Left ventricle myocardium inferior (tissue), 1 donor: ENCODE results near the gene FAM3D. TPM values are rescaled to one million over a fixed set of nuclear protein-coding genes. Genes with fewer than 3 reads are reported as not detected.

Experiments used
- DNase-seq: peaks from one replicate; pipeline ENCODE4 v3.0.0-alpha.2; 2020
- H3K27ac ChIP-seq: fragments of 200-600 bp; replicated peaks from 2 replicates; pipeline ENCODE4 v1.8.0; 2021
- H3K27me3 ChIP-seq: fragments of 200-600 bp; 2 replicates; pipeline ENCODE4 v1.8.0; 2021; ENCODE audit warnings: low read depth
- H3K36me3 ChIP-seq: fragments of 200-600 bp; 2 replicates; pipeline ENCODE4 v1.8.0; 2021
- H3K4me1 ChIP-seq: fragments of 200-600 bp; 2 replicates; pipeline ENCODE4 v1.8.0; 2021
- H3K4me3 ChIP-seq: fragments of 200-600 bp; 2 replicates; pipeline ENCODE4 v1.8.0; 2021; ENCODE audit warnings: mild to moderate bottlenecking, moderate library complexity
- H3K9me3 ChIP-seq: fragments of 200-600 bp; replicated peaks from 2 replicates; pipeline ENCODE4 v1.8.0; 2021
- CTCF ChIP-seq: fragments of 200-600 bp; IDR thresholded peaks from 2 replicates; pipeline ENCODE4 v1.8.0; 2021; ENCODE audit warnings: antibody characterized with exemption, mild to moderate bottlenecking, borderline replicate concordance
- intact Hi-C: fragments of 100-400 bp; cut with micrococcal nuclease; formaldehyde crosslinking; loops from one replicate; pipeline ENCODE4 v1.11.0; 2022
- total RNA-seq: library from RNA; stranded (reverse); fragmentation: NEBNext Ultra II Directional; extraction: Animal tissue kit (Norgen Biotek cat#: 25700); gene quantifications from one replicate; pipeline ENCODE4 v1.2.1, GENCODE V29; 2021
- donor health status: DM: no; HTN: yes; CAD: no; lungs with severe emphysema.

Gene FAM3D
- total RNA-seq, 1 donor from 2014 or later, result 0.16 TPM

GRCh38 chr3:58665405-58665804 is 1.2 kb downstream of the FAM3D start:
- Histone ChIP-seq H3K4me1 (no peaks in the 10 kb centered on the region), H3K27me3 (peaks cover 6% of the 10 kb centered on the region), H3K9me3 (no peaks in the 10 kb centered on the region), H3K4me3 (no peak overlapping the region), H3K36me3 (no peaks in the 10 kb centered on the region), H3K27ac (no peak overlapping the region)
- no peak for DNase-seq
- intact Hi-C loops, result no loop called here
- no peak for TF ChIP-seq CTCF

GRCh38 chr3:58664611-58665010 is 2.0 kb downstream of the FAM3D start:
- no peak for TF ChIP-seq CTCF
- H3K27ac ChIP-seq, result no peak overlapping the region

DNA sequence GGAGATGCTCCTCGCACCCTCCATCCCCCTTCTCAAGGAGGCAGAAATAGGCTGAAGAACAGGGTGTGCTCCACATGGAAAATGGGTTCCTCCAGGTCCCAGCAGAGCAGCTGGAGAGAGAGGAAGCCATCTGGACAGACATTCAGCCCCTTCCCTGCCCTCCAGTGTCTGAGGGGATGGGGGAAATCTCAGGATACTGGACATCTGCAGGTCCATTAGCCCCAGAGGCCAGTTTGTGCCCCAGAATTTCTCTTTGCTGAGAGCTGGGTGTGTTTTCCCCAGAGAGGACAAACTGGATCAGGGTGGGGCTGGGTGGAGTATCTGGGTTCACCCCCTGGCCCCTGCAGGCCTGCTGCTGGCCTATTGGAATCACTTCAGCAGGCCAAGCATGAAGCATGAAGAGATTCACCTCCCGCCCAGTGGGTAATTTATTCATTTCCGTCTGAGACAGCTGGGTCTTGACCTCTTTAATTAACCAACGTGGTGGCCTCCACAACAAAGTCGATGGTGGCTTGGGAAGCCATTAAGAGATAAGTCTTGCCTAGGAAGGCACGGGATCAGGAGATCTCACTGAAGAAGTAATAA is 4.6 kb downstream of the FAM3D start:
- no peaks in the 10 kb centered on the region for H3K4me1 ChIP-seq
- no peak overlapping the region for H3K4me3 ChIP-seq
- no peaks in the 10 kb centered on the region for H3K9me3 ChIP-seq
- intact Hi-C loops, result no loop called here
- H3K27ac ChIP-seq, result no peak overlapping the region
- H3K36me3 ChIP-seq, result no peaks in the 10 kb centered on the region
- TF ChIP-seq CTCF, result no peak
- H3K27me3 ChIP-seq, result no peaks in the 10 kb centered on the region
- DNase-seq, result no peak

More at GRCh38 chr3:58664611-58665010, 2.0 kb downstream of the FAM3D start:
- DNase-seq, result no peak
- Histone ChIP-seq H3K4me3 (no peak overlapping the region), H3K9me3 (no peaks in the 10 kb centered on the region), H3K36me3 (no peaks in the 10 kb centered on the region), H3K27me3 (peaks cover 6% of the 10 kb centered on the region), H3K4me1 (no peaks in the 10 kb centered on the region)
- intact Hi-C loops, result no loop called here

DNA sequence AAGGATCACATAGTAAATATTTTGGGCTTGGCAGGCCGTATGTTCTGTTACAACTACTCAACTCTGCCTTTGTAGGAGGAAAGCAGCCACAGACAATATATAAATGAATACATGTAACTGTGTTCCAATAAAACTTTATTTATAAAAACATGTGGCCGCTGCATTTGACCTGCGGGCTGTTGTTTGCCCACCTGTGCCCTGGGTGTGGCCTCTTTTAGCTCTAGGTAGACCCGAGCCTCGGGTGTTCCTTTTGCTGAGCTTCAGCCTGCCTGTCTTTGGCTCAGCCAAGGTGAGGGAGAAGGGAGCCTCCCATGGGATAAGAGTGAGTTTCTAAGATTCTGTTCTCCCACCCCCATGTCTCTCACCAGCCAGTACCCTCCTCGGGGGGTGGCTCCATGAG is 5.6 kb downstream of the FAM3D start:
- no peak for DNase-seq
- peaks cover 8% of the 10 kb centered on the region for H3K27me3 ChIP-seq
- intact Hi-C loops, result no loop called here
- no peaks in the 10 kb centered on the region for H3K4me1 ChIP-seq
- no peak overlapping the region for H3K4me3 ChIP-seq
- no peak overlapping the region for H3K27ac ChIP-seq
- no peak for TF ChIP-seq CTCF
- H3K36me3 ChIP-seq, result no peaks in the 10 kb centered on the region
- H3K9me3 ChIP-seq, result no peaks in the 10 kb centered on the region

- DNase-seq, result no peak
- H3K36me3 ChIP-seq, result no peaks in the 10 kb centered on the region
- TF ChIP-seq CTCF, result peak; percentile 49
- no peak overlapping the region for H3K27ac ChIP-seq
- H3K4me3 ChIP-seq, result no peak overlapping the region
- intact Hi-C loops, result no loop called here
- no peaks in the 10 kb centered on the region for H3K9me3 ChIP-seq
- H3K4me1 ChIP-seq, result no peaks in the 10 kb centered on the region
- peaks cover 24% of the 10 kb centered on the region for H3K27me3 ChIP-seq
Measured at GRCh38 chr3:58659051-58659675, 7.4 kb downstream of the FAM3D start.
